GM18867 (cell line): Measurements from ENCODE around the gene TCP11.

Source experiments
- ATAC-seq: cut with Tn5 transposase; IDR thresholded peaks from one replicate; pipeline ENCODE4 v1.9.1; 2021; ENCODE audit warnings: mild to moderate bottlenecking, moderate library complexity; ENCODE audit not compliant: unreplicated experiment

TCP11 gene

GRCh38 chr6:35096129-35096862 lies 44.8 kb downstream of the TCP11 start:
- no peak for ATAC-seq

- ATAC-seq: no peak
Observed at GRCh38 chr6:35094183-35094582, 47.0 kb downstream of the TCP11 start.

- no peak for ATAC-seq
Observed at GRCh38 chr6:35093783-35094182, 47.4 kb downstream of the TCP11 start.

GRCh38 chr6:35093118-35093445 lies 48.1 kb downstream of the TCP11 start:
- ATAC-seq: no peak

GRCh38 chr6:35092362-35093117 lies 48.6 kb downstream of the TCP11 start:
- ATAC-seq: no peak

GRCh38 chr6:35091346-35092083 lies 49.6 kb downstream of the TCP11 start:
- ATAC-seq: no peak

- no peak for ATAC-seq
Observed at GRCh38 chr6:35090734-35091133, 50.4 kb downstream of the TCP11 start.

- no peak for ATAC-seq
Observed at GRCh38 chr6:35089935-35090505, 51.1 kb downstream of the TCP11 start.

GRCh38 chr6:35089216-35089934 lies 51.8 kb downstream of the TCP11 start:
- no peak for ATAC-seq

GRCh38 chr6:35088281-35089215 lies 52.6 kb downstream of the TCP11 start:
- no peak for ATAC-seq

GRCh38 chr6:35087361-35088280 lies 53.5 kb downstream of the TCP11 start:
- ATAC-seq: no peak

GRCh38 chr6:35086636-35087360 lies 54.3 kb downstream of the TCP11 start:
- ATAC-seq: no peak

- no peak for ATAC-seq
Observed at GRCh38 chr6:35086282-35086632, 54.9 kb downstream of the TCP11 start.

GRCh38 chr6:35085359-35086281 lies 55.5 kb downstream of the TCP11 start:
- ATAC-seq: no peak

GRCh38 chr6:35084511-35085203 lies 56.5 kb downstream of the TCP11 start:
- ATAC-seq: no peak

- no peak for ATAC-seq
Observed at GRCh38 chr6:35084041-35084491, 57.1 kb downstream of the TCP11 start.
